Endothelial cell of umbilical vein (primary cell): ENCODE results near the gene DSEL. TPM values are rescaled to one million over a fixed set of nuclear protein-coding genes. Genes with fewer than 3 reads are reported as not detected.

Experiments
- BruUV-seq: library from RNA; stranded (reverse); fragments of 400-500 nt; replicated peaks from 2 replicates; lab custom pipeline; 2021; lab: Mats Ljungman, UMichigan
- CTCF ChIA-PET: fragments of 300-600, 350-600 bp; sonication (Branson Sonifier 250); formaldehyde crosslinking; loops from one replicate; lab custom pipeline; 2021; ENCODE audit warnings: antibody characterized with exemption, inconsistent platforms; lab: Charles Lee
- POLR2A ChIA-PET: fragments of 300-600, 350-600 bp; sonication (Branson Sonifier 250); formaldehyde crosslinking; loops from one replicate; lab custom pipeline; 2021; ENCODE audit warnings: antibody characterized with exemption, inconsistent platforms; lab: Charles Lee
- DNase-seq: peaks from one replicate; pipeline ENCODE4 v3.0.0-alpha.2; 2011; ENCODE audit warnings: low read depth, low spot score
- FAIRE-seq: peaks from 2 replicates; lab custom pipeline; 2011; peaks lifted over from hg19 to GRCh38; lab: Jason Lieb, UNC
- H2AFZ ChIP-seq: 2 replicates; pipeline ENCODE4 v1.6.0; 2012; ENCODE audit warnings: low read depth, low read length, control low read depth, inconsistent platforms
- H3K27ac ChIP-seq: 2 replicates; pipeline ENCODE4 v1.5.1; 2011; ENCODE audit warnings: low read depth, mild to moderate bottlenecking, control low read depth, low read length, moderate library complexity; ENCODE audit not compliant: insufficient read depth
- H3K27me3 ChIP-seq, 2 experiments: 2 replicates each; pipeline versions ENCODE4 v1.6.0 to v1.6.1; 2011; ENCODE audit warnings: low read length in 2 of 2, mixed read lengths in 1 of 2; ENCODE audit not compliant: control insufficient read depth in 2 of 2, insufficient read depth in 2 of 2
- H3K36me3 ChIP-seq, 2 experiments: 2 replicates in 1 of 2; 3 replicates in 1 of 2; pipeline ENCODE4 v1.5.1; 2011; ENCODE audit warnings: low read length in 2 of 2, mild to moderate bottlenecking in 1 of 2, moderate library complexity in 1 of 2; ENCODE audit not compliant: control insufficient read depth in 2 of 2, insufficient read depth in 2 of 2; ENCODE audit errors: extremely low read depth in 1 of 2
- H3K4me1 ChIP-seq: 3 replicates; pipeline ENCODE4 v1.5.1; 2011; ENCODE audit warnings: mild to moderate bottlenecking, low read length; ENCODE audit not compliant: control insufficient read depth, insufficient read depth; ENCODE audit errors: extremely low read depth
- H3K4me2 ChIP-seq: 2 replicates; pipeline ENCODE4 v1.6.1; 2011; ENCODE audit warnings: low read length, control low read depth, mixed read lengths; ENCODE audit not compliant: insufficient read depth
- H3K4me3 ChIP-seq, 3 experiments: fragments of 200-600 bp in 1 of 3; sonication (generic), shearing (Covaris generic) in 1 of 3; replicated peaks in 1 of 3; 2 replicates each; pipeline ENCODE4 v1.5.1; 2011 to 2016; ENCODE audit warnings: control low read depth in 3 of 3, low read length in 3 of 3, mild to moderate bottlenecking in 2 of 3, inconsistent platforms in 1 of 3, low read depth in 1 of 3, moderate library complexity in 1 of 3; ENCODE audit not compliant: insufficient read depth in 1 of 3
- H3K79me2 ChIP-seq: 2 replicates; pipeline ENCODE4 v1.6.0; 2012; ENCODE audit warnings: low read length, inconsistent platforms; ENCODE audit not compliant: control insufficient read depth, insufficient read depth
- H3K9ac ChIP-seq: replicated peaks from 2 replicates; pipeline ENCODE3; 2011; ENCODE audit warnings: low read length, control low read depth; ENCODE audit not compliant: insufficient read depth; ENCODE audit errors: extremely low read depth
- H3K9me1 ChIP-seq: replicated peaks from 3 replicates; pipeline ENCODE4 v1.6.0; 2011; ENCODE audit warnings: mild to moderate bottlenecking, low read length; ENCODE audit not compliant: control insufficient read depth, insufficient read depth; ENCODE audit errors: extremely low read depth
- H3K9me3 ChIP-seq: replicated peaks from 2 replicates; pipeline ENCODE4 v1.5.1; 2012; ENCODE audit warnings: low read length, inconsistent platforms; ENCODE audit not compliant: control insufficient read depth, insufficient read depth
- H4K20me1 ChIP-seq: replicated peaks from 2 replicates; pipeline ENCODE3; 2011; ENCODE audit warnings: mild to moderate bottlenecking, low read length; ENCODE audit not compliant: control insufficient read depth, insufficient read depth; ENCODE audit errors: extremely low read depth
- EZH2 ChIP-seq: IDR thresholded peaks from 2 replicates; pipeline ENCODE4 v1.6.1; 2012; ENCODE audit warnings: borderline replicate concordance, low read depth, mild to moderate bottlenecking, moderate library complexity, low read length, inconsistent platforms; ENCODE audit not compliant: severe bottlenecking
- FOS ChIP-seq: IDR thresholded peaks from 2 replicates; pipeline ENCODE4 v1.6.1; 2011; ENCODE audit warnings: mild to moderate bottlenecking, low read length, moderate library complexity, borderline replicate concordance; ENCODE audit not compliant: insufficient read depth
- GATA2 ChIP-seq: IDR thresholded peaks from 2 replicates; pipeline ENCODE4 v1.7.0; 2011; ENCODE audit warnings: low read depth, mild to moderate bottlenecking, moderate library complexity, mixed read lengths, low read length; ENCODE audit not compliant: insufficient read length, insufficient read depth
- JUN ChIP-seq: IDR thresholded peaks from 2 replicates; pipeline ENCODE4 v1.6.1; 2011; ENCODE audit warnings: borderline replicate concordance, low read depth; ENCODE audit not compliant: insufficient read length, insufficient read depth
- MAX ChIP-seq: IDR thresholded peaks from 2 replicates; pipeline ENCODE4 v1.6.1; 2011; ENCODE audit not compliant: insufficient read depth, insufficient read length
- MYC ChIP-seq: IDR thresholded peaks from one replicate; pipeline ENCODE4 v1.6.1; 2011; ENCODE audit warnings: mild to moderate bottlenecking, low read depth, low read length
- POLR2A ChIP-seq: IDR thresholded peaks from 2 replicates; pipeline ENCODE4 v1.6.1; 2012; ENCODE audit warnings: low read depth, mild to moderate bottlenecking, control low read depth, low read length
- POLR2AphosphoS5 ChIP-seq: IDR thresholded peaks from 2 replicates; pipeline ENCODE4 v1.6.1; 2012; ENCODE audit warnings: low read depth, mild to moderate bottlenecking, control low read depth, low read length, moderate library complexity; ENCODE audit not compliant: insufficient read depth
- dilution Hi-C: fragments of 300-500 bp; cut with MboI; formaldehyde crosslinking; loops from one replicate; pipeline ENCODE4 v1.15.0; 2019; ENCODE audit warnings: low sequenced_read_pairs; ENCODE audit not compliant: extremely low pct_ligation_motif_present
- intact Hi-C: fragments of 100-400 bp; cut with micrococcal nuclease; formaldehyde crosslinking; loops from one replicate; pipeline ENCODE4 v1.10.0; 2022
- polyA plus RNA-seq, 4 experiments: library from polyadenylated mRNA; depleted of rRNA in 3 of 4; stranded (reverse) in 3 of 4; unstranded in 1 of 4; fragments of >200 nt; gene quantifications; 2 replicates each; pipeline versions ENCODE4 v1.2.1 to v1.2.3, GENCODE V29; 2011 to 2012; ENCODE audit warnings: missing spikeins in 1 of 4
- total RNA-seq: library from RNA; stranded (reverse); gene quantifications from 2 replicates; pipeline ENCODE4 v1.2.3, GENCODE V29; 2021
- TF ChIP-seq, protein P1 (sequence below), 2 donors: IDR thresholded peaks; 1 replicate in 1 of 2; 2 replicates in 1 of 2; pipeline ENCODE4 v1.5.1; 2011; ENCODE audit warnings: low read length in 2 of 2, mild to moderate bottlenecking in 2 of 2, moderate library complexity in 2 of 2, control low read depth in 1 of 2, inconsistent platforms in 1 of 2, low read depth in 1 of 2; ENCODE audit not compliant: insufficient read depth in 1 of 2; ENCODE audit errors: extremely low read depth in 1 of 2

The DSEL gene
- total and polyA plus RNA-seq, 2 donors (not counting 3 experiments of a cell fraction or from before 2014, with no cell fraction given), result 2.0 to 4.5 TPM

- Histone ChIP-seq H3K4me2 (no peak overlapping the region), H2AFZ (no peak overlapping the region), H4K20me1 (no peaks in the 10 kb centered on the region), H3K36me3 (no peaks in the 10 kb centered on the region), H3K27me3 (no peaks in the 10 kb centered on the region), H3K4me3 (no peak overlapping the region), H3K4me1 (no peaks in the 10 kb centered on the region), H3K79me2 (no peaks in the 10 kb centered on the region), H3K9ac (no peak overlapping the region), H3K9me1 (no peaks in the 10 kb centered on the region), H3K27ac (no peak overlapping the region), H3K9me3 (no peaks in the 10 kb centered on the region)
- DNase-seq, result peak; percentile 11
- intact Hi-C loops (no loop called here), dilution Hi-C loops (no loop called here)
- no TSS peak for BruUV-seq
- no peak for FAIRE-seq
- POLR2A ChIA-PET, result no interaction called here
- CTCF ChIA-PET, result interaction anchor here (0.6 to 1.6 kb wide), 2 partner anchors 9 to 13 kb away, joined by 3 to 4 read pairs; no protein-coding TSS in a partner anchor
- TF ChIP-seq MYC (no peak), FOS (no peak), MAX (no peak), EZH2 (no peak), GATA2 (no peak), POLR2A (no peak), POLR2AphosphoS5 (no peak), JUN (no peak)
- TF ChIP-seq, protein P1, sequence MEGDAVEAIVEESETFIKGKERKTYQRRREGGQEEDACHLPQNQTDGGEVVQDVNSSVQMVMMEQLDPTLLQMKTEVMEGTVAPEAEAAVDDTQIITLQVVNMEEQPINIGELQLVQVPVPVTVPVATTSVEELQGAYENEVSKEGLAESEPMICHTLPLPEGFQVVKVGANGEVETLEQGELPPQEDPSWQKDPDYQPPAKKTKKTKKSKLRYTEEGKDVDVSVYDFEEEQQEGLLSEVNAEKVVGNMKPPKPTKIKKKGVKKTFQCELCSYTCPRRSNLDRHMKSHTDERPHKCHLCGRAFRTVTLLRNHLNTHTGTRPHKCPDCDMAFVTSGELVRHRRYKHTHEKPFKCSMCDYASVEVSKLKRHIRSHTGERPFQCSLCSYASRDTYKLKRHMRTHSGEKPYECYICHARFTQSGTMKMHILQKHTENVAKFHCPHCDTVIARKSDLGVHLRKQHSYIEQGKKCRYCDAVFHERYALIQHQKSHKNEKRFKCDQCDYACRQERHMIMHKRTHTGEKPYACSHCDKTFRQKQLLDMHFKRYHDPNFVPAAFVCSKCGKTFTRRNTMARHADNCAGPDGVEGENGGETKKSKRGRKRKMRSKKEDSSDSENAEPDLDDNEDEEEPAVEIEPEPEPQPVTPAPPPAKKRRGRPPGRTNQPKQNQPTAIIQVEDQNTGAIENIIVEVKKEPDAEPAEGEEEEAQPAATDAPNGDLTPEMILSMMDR (IDR thresholded peaks at IDR 0.05; ENCODE audit: extremely low read depth in 1 of 2, insufficient read depth in 1 of 2, low read depth in 1 of 2, low read length in 2 of 2), result no peak
Measured at GRCh38 chr18:67483237-67483636, 33.3 kb downstream of the DSEL start.
